ENCODE results near the gene GBA2.

Gene GBA2

GRCh38 chr9:35736201-35736633, 12.8 kb downstream of the GBA2 start:
- DNase-seq = peak; percentile 84

GRCh38 chr9:35734096-35734495, 14.9 kb downstream of the GBA2 start:
- no peak for DNase-seq

- peak; percentile 75 for DNase-seq
These were observed 16.1 kb downstream of the GBA2 start for GRCh38 chr9:35732800-35733541.

GRCh38 chr9:35732185-35732799, 16.7 kb downstream of the GBA2 start, which contains the start of the genes CREB3 and TLN1:
CREB3 (plus strand) TSS chr9:35732666; CDS start chr9:35732773, 107 bp downstream.
TLN1 (minus strand) TSS chr9:35732195; CDS start chr9:35725694, 6,501 bp downstream.
- DNase-seq = peak; percentile 98

- DNase-seq = peak; percentile 34
These were observed 17.4 kb downstream of the GBA2 start for GRCh38 chr9:35731415-35732184.

GRCh38 chr9:35730486-35730854, 18.6 kb downstream of the GBA2 start:
- DNase-seq = no peak

GRCh38 chr9:35729700-35730485, 19.1 kb downstream of the GBA2 start:
- DNase-seq = peak; percentile 57

GRCh38 chr9:35729101-35729500, 19.9 kb downstream of the GBA2 start:
- no peak for DNase-seq

- DNase-seq = no peak
These were observed 20.7 kb downstream of the GBA2 start for GRCh38 chr9:35728041-35728971.

GRCh38 chr9:35727676-35728040, 21.4 kb downstream of the GBA2 start:
- no peak for DNase-seq

- peak; percentile 13 for DNase-seq
These were observed 22.1 kb downstream of the GBA2 start for GRCh38 chr9:35726931-35727330.

GRCh38 chr9:35725362-35725761, 23.7 kb downstream of the GBA2 start:
- no peak for DNase-seq

- DNase-seq = no peak
These were observed 25.1 kb downstream of the GBA2 start for GRCh38 chr9:35723908-35724307.

GRCh38 chr9:35723426-35723825, 25.6 kb downstream of the GBA2 start:
- DNase-seq = no peak

GRCh38 chr9:35719546-35719945, 29.5 kb downstream of the GBA2 start:
- no peak for DNase-seq

GRCh38 chr9:35718721-35719511, 30.1 kb downstream of the GBA2 start:
- DNase-seq = no peak

GRCh38 chr9:35717132-35717870, 31.7 kb downstream of the GBA2 start:
- DNase-seq = no peak

GRCh38 chr9:35716230-35716629, 32.8 kb downstream of the GBA2 start:
- peak; percentile 9 for DNase-seq

GRCh38 chr9:35714579-35715252, 34.3 kb downstream of the GBA2 start:
- DNase-seq = no peak

- DNase-seq = no peak
These were observed 34.9 kb downstream of the GBA2 start for GRCh38 chr9:35714123-35714522.
